Mesothelial cell of epicardium (in vitro differentiated cells): ENCODE results near the gene TRIM67. TPM values are rescaled to one million over a fixed set of nuclear protein-coding genes. Genes with fewer than 3 reads are reported as not detected.

ENCODE experiments used
- DNase-seq, 2 experiments: peaks; one replicate each; pipeline ENCODE4 v3.0.0; 2021; ENCODE audit warnings: low spot score in 2 of 2; ENCODE audit not compliant: unreplicated experiment in 2 of 2
- H3K27ac Mint-ChIP-seq: 2 replicates; pipeline ENCODE4 v1.8.0; 2021; ENCODE audit warnings: mixed read lengths
- H3K27me3 Mint-ChIP-seq: 2 replicates; pipeline ENCODE4 v1.8.0; 2021; ENCODE audit warnings: low read depth, mixed read lengths
- H3K36me3 Mint-ChIP-seq: 2 replicates; pipeline ENCODE4 v1.8.0; 2021; ENCODE audit warnings: mixed read lengths
- H3K4me1 Mint-ChIP-seq: 2 replicates; pipeline ENCODE4 v1.8.0; 2021; ENCODE audit warnings: mixed read lengths
- H3K4me3 Mint-ChIP-seq: 2 replicates; pipeline ENCODE4 v1.8.0; 2021; ENCODE audit warnings: mild to moderate bottlenecking, moderate library complexity, mixed read lengths
- H3K9me3 Mint-ChIP-seq: 2 replicates; pipeline ENCODE4 v1.8.0; 2021; ENCODE audit warnings: mixed read lengths
- total RNA-seq: library from RNA; stranded (reverse); gene quantifications from 3 replicates; pipeline ENCODE4 v1.2.1, GENCODE V29; 2021
- TF ChIP-seq, protein P1 (sequence below): fragments of 200-600 bp; sonication (generic); IDR thresholded peaks from one replicate; pipeline ENCODE4 v1.5.0; 2021; ENCODE audit warnings: antibody characterized with exemption; ENCODE audit not compliant: unreplicated experiment

TRIM67 gene
- total RNA-seq = 0.04 to 0.09 TPM (median 0.07 TPM) in 3 replicates

- no peaks in the 10 kb centered on the region for H3K36me3 Mint-ChIP-seq
- H3K9me3 Mint-ChIP-seq = no peaks in the 10 kb centered on the region
- TF ChIP-seq, protein P1, sequence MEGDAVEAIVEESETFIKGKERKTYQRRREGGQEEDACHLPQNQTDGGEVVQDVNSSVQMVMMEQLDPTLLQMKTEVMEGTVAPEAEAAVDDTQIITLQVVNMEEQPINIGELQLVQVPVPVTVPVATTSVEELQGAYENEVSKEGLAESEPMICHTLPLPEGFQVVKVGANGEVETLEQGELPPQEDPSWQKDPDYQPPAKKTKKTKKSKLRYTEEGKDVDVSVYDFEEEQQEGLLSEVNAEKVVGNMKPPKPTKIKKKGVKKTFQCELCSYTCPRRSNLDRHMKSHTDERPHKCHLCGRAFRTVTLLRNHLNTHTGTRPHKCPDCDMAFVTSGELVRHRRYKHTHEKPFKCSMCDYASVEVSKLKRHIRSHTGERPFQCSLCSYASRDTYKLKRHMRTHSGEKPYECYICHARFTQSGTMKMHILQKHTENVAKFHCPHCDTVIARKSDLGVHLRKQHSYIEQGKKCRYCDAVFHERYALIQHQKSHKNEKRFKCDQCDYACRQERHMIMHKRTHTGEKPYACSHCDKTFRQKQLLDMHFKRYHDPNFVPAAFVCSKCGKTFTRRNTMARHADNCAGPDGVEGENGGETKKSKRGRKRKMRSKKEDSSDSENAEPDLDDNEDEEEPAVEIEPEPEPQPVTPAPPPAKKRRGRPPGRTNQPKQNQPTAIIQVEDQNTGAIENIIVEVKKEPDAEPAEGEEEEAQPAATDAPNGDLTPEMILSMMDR = no peak
- peaks cover 18% of the 10 kb centered on the region for H3K4me1 Mint-ChIP-seq
- peaks cover 85% of the 10 kb centered on the region for H3K27me3 Mint-ChIP-seq
- no peak for DNase-seq
- H3K27ac Mint-ChIP-seq = no peak within 1 kb of the TSS
- peak within 1 kb of the TSS; percentile 60 for H3K4me3 Mint-ChIP-seq
These were observed at the start of gene TRIM67 for GRCh38 chr1:231161667-231162296. Gene TRIM67 (plus strand): TSS chr1:231162058. CDS start chr1:231162970, 912 bp downstream.

- H3K9me3 Mint-ChIP-seq = peaks cover 16% of the 10 kb centered on the region
- H3K4me3 Mint-ChIP-seq = no peak overlapping the region
- TF ChIP-seq, protein P1 = no peak
- H3K27ac Mint-ChIP-seq = no peak overlapping the region
- no peaks in the 10 kb centered on the region for H3K36me3 Mint-ChIP-seq
- no peak for DNase-seq
- H3K4me1 Mint-ChIP-seq = no peaks in the 10 kb centered on the region
- peaks cover 61% of the 10 kb centered on the region for H3K27me3 Mint-ChIP-seq
These were observed 45.1 kb upstream of the TRIM67 start for GRCh38 chr1:231116738-231117137.

- peaks cover 17% of the 10 kb centered on the region for H3K9me3 Mint-ChIP-seq
- TF ChIP-seq, protein P1 = no peak
- H3K4me3 Mint-ChIP-seq = no peak overlapping the region
- H3K4me1 Mint-ChIP-seq = no peaks in the 10 kb centered on the region
- H3K27me3 Mint-ChIP-seq = peaks cover 49% of the 10 kb centered on the region
- no peak for DNase-seq
- no peak overlapping the region for H3K27ac Mint-ChIP-seq
- H3K36me3 Mint-ChIP-seq = no peaks in the 10 kb centered on the region
These were observed 43.0 kb upstream of the TRIM67 start for GRCh38 chr1:231118704-231119453.

DNA sequence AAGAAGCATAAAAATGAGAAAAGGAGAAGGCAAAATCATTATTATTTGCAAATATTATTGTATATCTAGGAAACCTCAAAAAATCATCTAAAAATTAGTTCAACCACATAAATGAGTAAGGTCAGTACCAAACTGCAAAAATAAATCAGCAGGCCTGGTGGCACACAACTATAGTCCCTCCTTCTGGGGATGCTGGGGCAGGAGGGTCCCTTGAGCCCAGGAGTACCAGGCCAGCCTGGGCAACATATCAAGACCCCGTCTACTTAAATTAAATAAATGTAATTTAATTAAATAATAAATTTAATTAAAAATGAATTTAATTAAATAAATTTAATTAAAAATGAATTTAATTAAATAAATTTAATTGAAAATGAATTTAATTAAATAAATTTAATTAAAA, 40.3 kb upstream of the TRIM67 start:
- no peaks in the 10 kb centered on the region for H3K36me3 Mint-ChIP-seq
- H3K27ac Mint-ChIP-seq = no peak overlapping the region
- peaks cover 52% of the 10 kb centered on the region for H3K27me3 Mint-ChIP-seq
- DNase-seq = no peak
- H3K4me1 Mint-ChIP-seq = no peaks in the 10 kb centered on the region
- TF ChIP-seq, protein P1 = no peak
- H3K9me3 Mint-ChIP-seq = peaks cover 17% of the 10 kb centered on the region
- no peak overlapping the region for H3K4me3 Mint-ChIP-seq

GRCh38 chr1:231122143-231122542, 39.7 kb upstream of the TRIM67 start:
- DNase-seq = no peak
- Mint-ChIP-seq H3K4me1 (no peaks in the 10 kb centered on the region), H3K9me3 (peaks cover 20% of the 10 kb centered on the region), H3K36me3 (peaks cover 2% of the 10 kb centered on the region), H3K27me3 (peaks cover 46% of the 10 kb centered on the region), H3K27ac (no peak overlapping the region), H3K4me3 (no peak overlapping the region)
- TF ChIP-seq, protein P1 = no peak
